Gastrocnemius medialis (tissue), 4 donors: Measurements from ENCODE around the gene UNC5B.

ENCODE experiments used
- POLR2A ChIP-seq, 2 donors: fragments of 450-650 bp; IDR thresholded peaks; one replicate each; pipeline ENCODE4 v1.6.1; 2017; ENCODE audit warnings: antibody characterized with exemption in 2 of 2, mild to moderate bottlenecking in 2 of 2, moderate library complexity in 2 of 2
- TF ChIP-seq, protein P1 (sequence below), 5 experiments: fragments of 450-650 bp in 3 of 5; fragments of 200-600 bp in 2 of 5; sonication (generic) in 2 of 5; IDR thresholded peaks in 4 of 5; conservative IDR thresholded peaks in 1 of 5; 1 replicate in 4 of 5; 2 replicates in 1 of 5; pipeline ENCODE4 v1.5.1; 2016 to 2019; ENCODE audit warnings: antibody characterized with exemption in 5 of 5, mild to moderate bottlenecking in 3 of 5, moderate library complexity in 3 of 5

DNA sequence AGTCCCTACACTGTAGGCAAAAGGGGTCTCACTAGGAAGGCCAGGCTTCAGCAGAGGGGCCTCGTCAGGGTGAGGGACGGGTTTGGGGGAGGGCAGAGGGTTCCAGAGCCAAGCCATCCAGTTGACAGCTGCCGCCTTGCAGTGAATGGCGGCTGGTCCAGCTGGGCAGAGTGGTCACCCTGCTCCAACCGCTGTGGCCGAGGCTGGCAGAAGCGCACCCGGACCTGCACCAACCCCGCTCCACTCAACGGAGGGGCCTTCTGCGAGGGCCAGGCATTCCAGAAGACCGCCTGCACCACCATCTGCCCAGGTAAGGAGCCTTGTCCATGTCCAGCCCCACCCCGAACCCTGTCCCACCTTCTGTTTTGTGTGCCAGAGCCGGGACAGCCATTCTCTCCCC lies 75.1 kb downstream of the UNC5B start:
- TF ChIP-seq, protein P1, sequence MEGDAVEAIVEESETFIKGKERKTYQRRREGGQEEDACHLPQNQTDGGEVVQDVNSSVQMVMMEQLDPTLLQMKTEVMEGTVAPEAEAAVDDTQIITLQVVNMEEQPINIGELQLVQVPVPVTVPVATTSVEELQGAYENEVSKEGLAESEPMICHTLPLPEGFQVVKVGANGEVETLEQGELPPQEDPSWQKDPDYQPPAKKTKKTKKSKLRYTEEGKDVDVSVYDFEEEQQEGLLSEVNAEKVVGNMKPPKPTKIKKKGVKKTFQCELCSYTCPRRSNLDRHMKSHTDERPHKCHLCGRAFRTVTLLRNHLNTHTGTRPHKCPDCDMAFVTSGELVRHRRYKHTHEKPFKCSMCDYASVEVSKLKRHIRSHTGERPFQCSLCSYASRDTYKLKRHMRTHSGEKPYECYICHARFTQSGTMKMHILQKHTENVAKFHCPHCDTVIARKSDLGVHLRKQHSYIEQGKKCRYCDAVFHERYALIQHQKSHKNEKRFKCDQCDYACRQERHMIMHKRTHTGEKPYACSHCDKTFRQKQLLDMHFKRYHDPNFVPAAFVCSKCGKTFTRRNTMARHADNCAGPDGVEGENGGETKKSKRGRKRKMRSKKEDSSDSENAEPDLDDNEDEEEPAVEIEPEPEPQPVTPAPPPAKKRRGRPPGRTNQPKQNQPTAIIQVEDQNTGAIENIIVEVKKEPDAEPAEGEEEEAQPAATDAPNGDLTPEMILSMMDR (IDR thresholded peaks at IDR 0.05 in 4 of 5, conservative IDR thresholded peaks at IDR 0.05 in 1 of 5), result no peak
- TF ChIP-seq POLR2A (IDR thresholded peaks at IDR 0.05), result no peak
